Ovary (tissue), 9 donors: Measurements from ENCODE around the gene TPCN2. TPM values are rescaled to one million over a fixed set of nuclear protein-coding genes. Genes with fewer than 3 reads are reported as not detected.
"Not testable (repeated sequence)": the region's sequence is repeated elsewhere in the genome, so short reads cannot be mapped to it uniquely, and the experiment has no call there.

Experiments
- DNase-seq, 5 donors: peaks; one replicate each; pipeline ENCODE4 v3.0.0-alpha.2; 2019 to 2020
- H3K27ac ChIP-seq, 2 donors: fragments of 200-600 bp; one replicate each; pipeline versions ENCODE4 v1.5.1 to v1.8.0; 2019 to 2022
- H3K27me3 ChIP-seq: fragments of 200-600 bp; one replicate; pipeline ENCODE4 v1.8.0; 2022
- H3K36me3 ChIP-seq: fragments of 200-600 bp; sonication (generic); one replicate; pipeline ENCODE4 v1.5.1; 2019
- H3K4me1 ChIP-seq: one replicate; pipeline ENCODE4 v1.8.1; 2013; ENCODE audit warnings: mild to moderate bottlenecking, moderate library complexity; ENCODE audit not compliant: insufficient read depth
- H3K4me3 ChIP-seq: fragments of 200-600 bp; sonication (generic); one replicate; pipeline ENCODE4 v1.5.1; 2017
- H3K9me3 ChIP-seq, 2 donors: fragments of 200-600 bp in 1 of 2; sonication (generic) in 1 of 2; one replicate each; pipeline versions ENCODE4 v1.5.1 to v1.8.1; 2013 to 2019; ENCODE audit warnings: mild to moderate bottlenecking in 1 of 2, moderate library complexity in 1 of 2
- EP300 ChIP-seq: sonication (generic); formaldehyde crosslinking; IDR thresholded peaks from one replicate; pipeline ENCODE4 v1.6.1; 2017; ENCODE audit warnings: antibody characterized with exemption
- POLR2A ChIP-seq: fragments of 450-650 bp; IDR thresholded peaks from one replicate; pipeline ENCODE4 v1.6.1; 2017; ENCODE audit warnings: antibody characterized with exemption, mild to moderate bottlenecking, moderate library complexity
- WGBS, 3 donors: extraction: QIAGEN DNeasy Blood & Tissue Kit in 1 of 3; methylation state at CpG; one replicate each; pipeline versions ENCODE4 v1.1.5 to v1.1.7; 2013 to 2017; 5-methylcytosine and 5-hydroxymethylcytosine counted together
- intact Hi-C, 4 donors: fragments of 100-400 bp; cut with DNase I; formaldehyde crosslinking; loops; one replicate each; pipeline versions ENCODE4 v1.11.0 to v1.15.1; 2022 to 2023
- polyA plus RNA-seq, 2 donors: library from polyadenylated mRNA; stranded (reverse); fragments of 200-250 nt in 1 of 2; fragments of 350-450 nt in 1 of 2; fragmentation: Illumina TruSeq in 1 of 2; extraction: RNeasy Lipid Tissue Mini Kit (QIAGEN cat#74804) in 1 of 2; gene quantifications; one replicate each; pipeline ENCODE4 v1.2.3, GENCODE V29; 2013 to 2014
- total RNA-seq, 7 donors: library from RNA; depleted of rRNA in 2 of 7; stranded (reverse); fragments of >200 nt in 2 of 7; fragmentation: NEBNext Ultra II Directional in 3 of 7; extraction: Animal tissue kit (Norgen Biotek cat#: 25700) in 3 of 7; gene quantifications; one replicate each; pipeline versions ENCODE4 v1.1.0 to v1.2.4, GENCODE V29; 2016 to 2023
- TF ChIP-seq, protein P1 (sequence below), 3 donors: fragments of 450-650 bp in 2 of 3; fragments of 200-600 bp in 1 of 3; IDR thresholded peaks; one replicate each; pipeline versions ENCODE4 v1.5.1 to v1.8.0; 2016 to 2022; ENCODE audit warnings: antibody characterized with exemption in 3 of 3, mild to moderate bottlenecking in 1 of 3
- donor health status: DM: no; HTN: no; CAD: no; lungs with moderate emphysema.
- donor health status: DM: no; HTN: no; CAD: no.
- donor health status: Bipolar disorder and iron deficiency.
- donor health status: DM: yes; HTN: yes; CAD: no.
- donor health status: DM: no; HTN: no; CAD: no.
- donor health status: DM: yes; HTN: yes; CAD: no.

The TPCN2 gene
- total and polyA plus RNA-seq, 9 donors = 6.5 to 35.7 (median 23.3) TPM

DNA sequence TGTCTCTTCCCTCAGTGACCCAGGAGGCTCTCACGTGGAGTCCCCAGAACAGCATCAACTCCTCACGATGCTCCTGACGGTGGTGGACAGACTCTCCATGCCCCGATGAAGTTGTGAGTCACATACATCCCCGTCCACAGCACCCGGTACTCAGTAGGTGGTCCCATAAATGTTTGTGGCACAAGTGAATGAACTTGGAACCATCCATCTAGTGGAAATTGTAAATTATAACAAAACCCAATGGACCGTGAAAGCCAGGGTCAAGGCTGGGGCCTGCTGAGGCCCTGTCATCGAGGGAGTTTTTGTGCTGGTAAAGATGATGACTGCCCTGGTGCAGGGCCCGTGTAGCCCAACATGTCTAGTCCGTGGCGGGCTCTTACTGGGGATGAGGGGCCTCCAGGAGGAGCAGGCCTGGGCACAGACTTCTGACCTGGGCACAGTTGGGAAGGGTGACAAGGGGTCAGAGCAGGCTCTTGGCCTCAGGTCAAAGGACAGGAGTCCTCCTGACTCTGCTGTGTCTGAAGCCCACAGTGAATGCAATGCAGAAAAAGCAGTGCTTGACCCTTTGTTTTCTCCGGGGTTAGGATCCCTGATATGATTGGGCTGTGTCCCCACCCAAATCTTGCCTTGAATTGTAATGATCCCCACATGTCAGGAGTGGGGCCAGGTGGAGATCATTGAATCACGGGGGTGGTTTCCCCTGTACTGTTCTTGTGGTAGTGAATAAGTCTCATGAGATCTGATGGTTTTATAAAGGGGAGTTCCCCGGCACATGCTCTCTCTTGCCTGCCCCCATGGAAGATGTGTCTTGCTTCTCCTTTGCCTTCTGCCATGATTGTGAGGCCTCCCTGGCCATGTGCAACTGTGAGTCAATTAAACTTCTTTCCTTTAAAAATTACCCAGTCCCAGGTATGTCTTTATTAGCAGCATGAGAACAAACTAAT, 87.0 kb downstream of the TPCN2 start:
- intact Hi-C loops = no loop called here
- no peak for TF ChIP-seq POLR2A
- TF ChIP-seq, protein P1, sequence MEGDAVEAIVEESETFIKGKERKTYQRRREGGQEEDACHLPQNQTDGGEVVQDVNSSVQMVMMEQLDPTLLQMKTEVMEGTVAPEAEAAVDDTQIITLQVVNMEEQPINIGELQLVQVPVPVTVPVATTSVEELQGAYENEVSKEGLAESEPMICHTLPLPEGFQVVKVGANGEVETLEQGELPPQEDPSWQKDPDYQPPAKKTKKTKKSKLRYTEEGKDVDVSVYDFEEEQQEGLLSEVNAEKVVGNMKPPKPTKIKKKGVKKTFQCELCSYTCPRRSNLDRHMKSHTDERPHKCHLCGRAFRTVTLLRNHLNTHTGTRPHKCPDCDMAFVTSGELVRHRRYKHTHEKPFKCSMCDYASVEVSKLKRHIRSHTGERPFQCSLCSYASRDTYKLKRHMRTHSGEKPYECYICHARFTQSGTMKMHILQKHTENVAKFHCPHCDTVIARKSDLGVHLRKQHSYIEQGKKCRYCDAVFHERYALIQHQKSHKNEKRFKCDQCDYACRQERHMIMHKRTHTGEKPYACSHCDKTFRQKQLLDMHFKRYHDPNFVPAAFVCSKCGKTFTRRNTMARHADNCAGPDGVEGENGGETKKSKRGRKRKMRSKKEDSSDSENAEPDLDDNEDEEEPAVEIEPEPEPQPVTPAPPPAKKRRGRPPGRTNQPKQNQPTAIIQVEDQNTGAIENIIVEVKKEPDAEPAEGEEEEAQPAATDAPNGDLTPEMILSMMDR (IDR thresholded peaks at IDR 0.05) = no peak
- no peak for TF ChIP-seq EP300
- no peaks in the 10 kb centered on the region for H3K27me3 ChIP-seq
- no peaks in the 10 kb centered on the region for H3K36me3 ChIP-seq
- no peaks in the 10 kb centered on the region for H3K4me1 ChIP-seq
- 77 to 80% (median 80%) methylated on average over 14 of the region's 14 CpGs for WGBS, 3 donors
- DNase-seq = peak in 1 of 5 donors; percentile 10
- no peak overlapping the region for H3K27ac ChIP-seq
- H3K4me3 ChIP-seq = no peak overlapping the region
- no peaks in the 10 kb centered on the region for H3K9me3 ChIP-seq

DNA sequence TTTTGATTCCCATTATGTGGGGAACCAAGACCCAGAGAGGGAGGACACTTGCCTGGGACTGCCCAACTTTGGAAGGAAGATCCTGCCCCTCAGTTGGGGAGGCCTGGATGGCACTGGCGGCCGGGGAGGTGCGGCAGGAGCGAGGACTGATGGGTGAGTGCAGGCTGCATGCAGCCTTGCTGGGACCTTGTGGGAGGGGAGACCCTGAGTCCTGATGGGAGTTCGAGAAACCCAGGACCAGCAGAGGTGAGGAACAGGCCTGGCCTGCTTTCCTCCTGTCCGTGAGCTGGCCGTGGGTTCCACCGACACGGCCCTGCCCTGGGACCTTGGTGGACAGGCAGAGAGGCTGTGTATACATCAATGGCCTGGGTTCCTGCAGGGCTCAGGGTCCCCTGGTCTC, 87.7 kb downstream of the TPCN2 start:
- TF ChIP-seq EP300 (no peak), POLR2A (no peak)
- TF ChIP-seq, protein P1 (IDR thresholded peaks at IDR 0.05) = no peak
- intact Hi-C loops = no loop called here
- Histone ChIP-seq H3K36me3 (no peaks in the 10 kb centered on the region), H3K27me3 (no peaks in the 10 kb centered on the region), H3K9me3 (no peaks in the 10 kb centered on the region), H3K27ac (no peak overlapping the region), H3K4me3 (no peak overlapping the region), H3K4me1 (no peaks in the 10 kb centered on the region)
- peak in 1 of 5 donors; percentile 13 for DNase-seq
- 91 to 99% (median 98%) methylated on average over 9 of the region's 9 CpGs for WGBS, 3 donors

DNA sequence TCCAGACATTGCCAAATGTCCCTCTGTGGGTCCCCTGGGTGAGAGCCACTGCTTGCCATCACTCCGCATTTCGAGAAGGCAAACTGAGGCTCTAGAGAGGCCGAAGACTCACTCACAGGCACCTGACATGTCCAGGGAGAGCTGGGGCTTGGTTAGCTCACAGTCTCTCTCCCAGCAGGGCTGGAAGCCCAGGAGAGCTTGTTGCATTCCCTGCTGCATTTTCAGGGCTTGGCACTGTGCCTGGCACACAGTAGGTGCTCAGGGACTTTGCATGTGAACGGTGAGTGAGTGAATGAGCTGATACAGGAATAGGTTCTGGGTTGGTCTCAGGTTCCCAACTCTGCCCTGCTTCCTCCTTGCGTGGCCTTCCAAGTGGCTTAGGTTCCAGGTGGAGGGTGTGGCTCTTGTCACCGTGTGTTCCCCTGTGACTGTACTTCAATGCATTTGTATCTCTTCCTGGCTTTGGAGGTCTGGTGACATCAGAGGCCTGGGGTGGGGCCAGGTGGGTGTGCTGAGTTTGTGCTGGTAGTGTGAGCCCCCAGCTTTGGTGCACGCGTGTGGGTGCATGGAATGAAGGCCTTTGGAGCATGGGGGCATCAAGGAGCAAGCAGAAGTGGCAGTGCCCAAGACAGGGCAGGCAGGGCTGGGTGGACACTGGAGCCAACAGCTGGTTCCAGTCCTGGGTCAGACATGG, 88.6 kb downstream of the TPCN2 start:
- H3K36me3 ChIP-seq = no peaks in the 10 kb centered on the region
- TF ChIP-seq, protein P1 (IDR thresholded peaks at IDR 0.05) = no peak
- TF ChIP-seq POLR2A (no peak), EP300 (no peak)
- no peaks in the 10 kb centered on the region for H3K4me1 ChIP-seq
- WGBS, 3 donors = 90 to 94% (median 92%) methylated on average over 8 of the region's 8 CpGs
- no peak overlapping the region for H3K27ac ChIP-seq
- H3K4me3 ChIP-seq = no peak overlapping the region
- peak in 1 of 5 donors; percentile 19 for DNase-seq
- H3K27me3 ChIP-seq = no peaks in the 10 kb centered on the region
- no peaks in the 10 kb centered on the region for H3K9me3 ChIP-seq
- intact Hi-C loops = no loop called here

DNA sequence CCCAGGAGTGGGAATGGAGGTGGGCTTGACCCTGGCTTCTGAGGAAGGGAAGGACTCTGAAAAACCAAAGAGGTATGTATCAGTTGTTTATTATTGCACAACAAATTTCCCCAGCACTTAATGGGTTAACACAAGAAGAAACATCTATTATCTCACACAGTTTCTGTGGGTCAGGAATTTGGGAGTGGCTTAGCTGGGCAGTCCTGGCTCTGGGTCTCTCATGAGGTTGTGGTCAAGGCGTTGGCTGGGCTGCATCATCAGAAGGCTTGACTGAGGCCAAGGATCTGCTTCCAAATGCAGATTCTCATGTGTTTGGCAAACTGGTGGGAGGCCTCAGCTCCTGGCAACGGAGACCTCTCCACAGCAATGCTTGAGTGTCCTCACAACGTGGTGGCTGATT, 89.5 kb downstream of the TPCN2 start:
- DNase-seq = no peak
- no peak for TF ChIP-seq EP300
- intact Hi-C loops = no loop called here
- no peak overlapping the region for H3K4me3 ChIP-seq
- no peak overlapping the region for H3K27ac ChIP-seq
- H3K4me1 ChIP-seq = no peaks in the 10 kb centered on the region
- H3K27me3 ChIP-seq = no peaks in the 10 kb centered on the region
- no peaks in the 10 kb centered on the region for H3K9me3 ChIP-seq
- no peaks in the 10 kb centered on the region for H3K36me3 ChIP-seq
- WGBS, 3 donors = 46 to 51% (median 47%) methylated on average over 3 of the region's 3 CpGs

DNA sequence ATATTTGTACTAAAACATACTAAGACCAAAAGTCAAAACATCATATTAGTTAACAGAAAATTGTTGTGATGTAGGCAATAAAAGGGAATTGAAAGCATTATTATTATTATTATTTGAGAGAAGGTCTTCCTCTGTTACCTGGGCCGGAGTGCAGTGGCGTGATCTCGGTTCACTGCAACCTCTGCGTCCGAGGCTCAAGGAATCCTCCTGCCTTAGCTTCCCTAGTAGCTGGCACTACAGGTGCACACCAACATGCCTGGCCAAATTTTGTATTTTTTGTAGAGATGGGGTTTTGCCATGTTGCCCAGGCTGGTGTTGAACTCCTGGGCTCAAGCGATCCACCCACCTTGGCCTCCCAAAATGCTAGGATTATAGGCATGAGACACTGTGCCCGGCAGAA, 91.4 kb downstream of the TPCN2 start:
- H3K4me3 ChIP-seq, H3K27ac ChIP-seq: not testable (repeated sequence)

More for the DNA sequence above, 91.4 kb downstream of the TPCN2 start:
- DNase-seq, H3K9me3 ChIP-seq, intact Hi-C loops, H3K27me3 ChIP-seq, H3K36me3 ChIP-seq, H3K4me1 ChIP-seq: not testable (repeated sequence)
- 91 to 96% (median 94%) methylated on average over 7 of the region's 7 CpGs for WGBS, 3 donors
